CD8-positive, alpha-beta memory T cell (primary cell): ENCODE results near the gene MYO18A. TPM values are rescaled to one million over a fixed set of nuclear protein-coding genes. Genes with fewer than 3 reads are reported as not detected.
A peak's percentile ranks its signal among the peaks of the same experiment; 100 is the strongest.
"Not testable (repeated sequence)": the region's sequence is repeated elsewhere in the genome, so short reads cannot be mapped to it uniquely, and the experiment has no call there.

Experiments used
- CTCF ChIA-PET: fragments of 350-600 bp; sonication (Branson Sonifier 250); formaldehyde crosslinking; loops from one replicate; lab custom pipeline; 2021; ENCODE audit warnings: antibody characterized with exemption; lab: Charles Lee
- POLR2A ChIA-PET: fragments of 350-600 bp; sonication (Branson Sonifier 250); formaldehyde crosslinking; loops from one replicate; lab custom pipeline; 2021; ENCODE audit warnings: antibody characterized with exemption; lab: Charles Lee
- DNase-seq, 5 donors: peaks; one replicate each; pipeline versions ENCODE4 v3.0.0 to v3.0.0-alpha.2; 2020 to 2022; ENCODE audit warnings: mixed read lengths in 1 of 5
- H3K27ac ChIP-seq: one replicate; pipeline ENCODE4 v1.7.0; 2013; ENCODE audit warnings: low read depth, mild to moderate bottlenecking, low read length, moderate library complexity
- H3K27me3 ChIP-seq: 2 replicates; pipeline ENCODE4 v1.7.0; 2013; ENCODE audit warnings: low read length, mild to moderate bottlenecking; ENCODE audit not compliant: insufficient read depth, poor library complexity, severe bottlenecking
- H3K36me3 ChIP-seq: 2 replicates; pipeline ENCODE4 v1.7.0; 2013; ENCODE audit warnings: mild to moderate bottlenecking, low read length, moderate library complexity; ENCODE audit not compliant: insufficient read depth
- H3K4me1 ChIP-seq: 2 replicates; pipeline ENCODE4 v1.7.0; 2013; ENCODE audit warnings: mild to moderate bottlenecking, low read length, moderate library complexity; ENCODE audit not compliant: insufficient read depth
- H3K4me3 ChIP-seq: 2 replicates; pipeline ENCODE4 v1.7.0; 2013; ENCODE audit warnings: mild to moderate bottlenecking, low read length
- H3K9me3 ChIP-seq: 2 replicates; pipeline ENCODE4 v1.7.0; 2013; ENCODE audit warnings: mild to moderate bottlenecking, low read length
- H3K27ac Mint-ChIP-seq, 8 donors: one replicate each; pipeline ENCODE4 v1.8.0; 2020 to 2021; ENCODE audit warnings: mixed read lengths in 8 of 8, mild to moderate bottlenecking in 6 of 8, inconsistent platforms in 3 of 8, moderate library complexity in 3 of 8
- H3K27me3 Mint-ChIP-seq, 2 donors: one replicate each; pipeline ENCODE4 v1.8.0; 2020 to 2021; ENCODE audit warnings: mixed read lengths in 2 of 2, mild to moderate bottlenecking in 1 of 2, moderate library complexity in 1 of 2
- H3K36me3 Mint-ChIP-seq, 3 donors: one replicate each; pipeline ENCODE4 v1.8.0; 2020 to 2021; ENCODE audit warnings: mixed read lengths in 3 of 3, inconsistent platforms in 1 of 3, mild to moderate bottlenecking in 1 of 3
- H3K4me1 Mint-ChIP-seq, 3 donors: one replicate each; pipeline ENCODE4 v1.8.0; 2020 to 2021; ENCODE audit warnings: mixed read lengths in 3 of 3, inconsistent platforms in 1 of 3, mild to moderate bottlenecking in 1 of 3
- H3K4me3 Mint-ChIP-seq, 7 donors: one replicate each; pipeline ENCODE4 v1.8.0; 2020 to 2021; ENCODE audit warnings: mixed read lengths in 7 of 7, mild to moderate bottlenecking in 6 of 7, moderate library complexity in 4 of 7, inconsistent platforms in 2 of 7
- H3K9me3 Mint-ChIP-seq, 5 donors: one replicate each; pipeline ENCODE4 v1.8.0; 2020 to 2022; ENCODE audit warnings: mixed read lengths in 5 of 5, mild to moderate bottlenecking in 3 of 5, moderate library complexity in 2 of 5, inconsistent platforms in 1 of 5
- polyA plus RNA-seq: library from polyadenylated mRNA; unstranded; fragments of 300-500 nt; fragmentation: Illumina TruSeq; gene quantifications from one replicate; pipeline ENCODE4 v1.2.3, GENCODE V29; 2021
- total RNA-seq, 2 experiments: library from RNA; stranded (reverse); gene quantifications; one replicate each; pipeline ENCODE4 v1.2.3, GENCODE V29; 2021

Gene MYO18A
- total and polyA plus RNA-seq, 3 experiments from 2014 or later = 34.0 to 39.7 (median 39.7) TPM

GRCh38 chr17:29168759-29169126, 11.5 kb downstream of the MYO18A start:
- H3K4me3 Mint-ChIP-seq, H3K27ac ChIP-seq, H3K27me3 Mint-ChIP-seq, DNase-seq, H3K36me3 ChIP-seq, H3K4me3 ChIP-seq, H3K9me3 ChIP-seq, H3K4me1 ChIP-seq, H3K27me3 ChIP-seq, H3K27ac Mint-ChIP-seq, H3K9me3 Mint-ChIP-seq, H3K4me1 Mint-ChIP-seq, POLR2A ChIA-PET: not testable (repeated sequence)
- H3K36me3 Mint-ChIP-seq = peaks cover 0 to 23% (median 6%) of the 10 kb centered on the region in 3 donors
- CTCF ChIA-PET = interaction anchor here (1.5 to 3.0 kb wide), 2 partner anchors 11 to 20 kb away, joined by 3 to 8 read pairs; no protein-coding TSS in a partner anchor

GRCh38 chr17:29168079-29168758, 12.0 kb downstream of the MYO18A start:
- Mint-ChIP-seq H3K4me1 (no peaks in the 10 kb centered on the region), H3K9me3 (no peaks in the 10 kb centered on the region), H3K27ac (no peak overlapping the region), H3K36me3 (peaks cover 0 to 25% (median 6%) of the 10 kb centered on the region in 3 donors), H3K27me3 (no peaks in the 10 kb centered on the region), H3K4me3 (no peak overlapping the region)
- Histone ChIP-seq H3K4me3 (no peak overlapping the region), H3K27ac (no peak overlapping the region), H3K36me3 (no peaks in the 10 kb centered on the region), H3K4me1 (no peaks in the 10 kb centered on the region), H3K27me3 (no peaks in the 10 kb centered on the region), H3K9me3 (no peaks in the 10 kb centered on the region)
- no peak for DNase-seq
- ChIA-PET POLR2A (interaction anchor here (0.6 kb wide), 1 partner anchor 477 kb away, joined by 6 read pairs; no protein-coding TSS in a partner anchor), CTCF (interaction anchor here (0.7 to 3.0 kb wide), 3 partner anchors 11 to 23 kb away, joined by 3 to 8 read pairs (median 3); no protein-coding TSS in a partner anchor)

DNA sequence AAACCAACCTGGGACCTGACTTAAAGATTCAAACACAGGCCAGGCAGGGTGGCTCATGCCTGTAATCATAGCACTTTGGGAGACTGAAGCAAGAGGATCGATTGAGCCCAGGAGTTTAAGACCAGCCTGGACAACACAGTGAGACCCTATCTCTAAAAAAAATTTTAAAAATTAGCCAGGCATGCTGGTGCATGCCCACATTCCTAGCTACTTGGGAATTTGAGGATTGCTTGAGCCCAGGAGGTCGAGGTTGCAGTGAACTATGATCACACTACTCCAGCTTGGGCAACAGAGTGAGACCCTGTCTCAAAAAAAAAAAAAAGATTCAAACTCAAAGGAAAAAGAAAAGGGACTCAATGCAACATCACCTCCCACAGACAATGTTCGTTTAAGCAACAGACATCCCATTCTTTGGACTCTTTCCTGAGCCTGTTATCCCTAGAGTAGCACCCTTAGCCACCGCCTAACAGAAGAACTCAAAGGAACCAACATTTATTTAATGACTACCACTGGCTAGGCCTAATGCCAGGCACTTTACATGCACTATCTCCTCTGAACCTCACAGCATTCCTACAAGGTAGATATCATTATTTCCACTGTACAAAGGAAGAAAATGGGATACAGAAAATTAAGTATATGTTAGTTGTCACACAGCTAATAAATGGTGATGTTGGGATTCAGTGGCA, 12.7 kb downstream of the MYO18A start:
- no peak overlapping the region for H3K27ac ChIP-seq
- Mint-ChIP-seq H3K27ac (peak overlapping the region in 1 of 8 donors; percentile 36), H3K4me1 (no peaks in the 10 kb centered on the region), H3K9me3 (no peaks in the 10 kb centered on the region), H3K27me3 (no peaks in the 10 kb centered on the region), H3K36me3 (peaks cover 0 to 25% (median 6%) of the 10 kb centered on the region in 3 donors), H3K4me3 (no peak overlapping the region)
- H3K4me3 ChIP-seq = no peak overlapping the region
- POLR2A ChIA-PET = interaction anchor here (0.6 to 0.8 kb wide), 2 partner anchors 73 to 476 kb away, joined by 3 to 6 read pairs; no protein-coding TSS in a partner anchor
- no peaks in the 10 kb centered on the region for H3K27me3 ChIP-seq
- no peaks in the 10 kb centered on the region for H3K4me1 ChIP-seq
- H3K9me3 ChIP-seq = no peaks in the 10 kb centered on the region
- CTCF ChIA-PET = interaction anchor here (0.7 to 3.0 kb wide), 4 partner anchors 12 to 22 kb away, joined by 3 to 8 read pairs (median 3); partner anchors contain the start of gene MYO18A
- no peak for DNase-seq
- no peaks in the 10 kb centered on the region for H3K36me3 ChIP-seq

DNA sequence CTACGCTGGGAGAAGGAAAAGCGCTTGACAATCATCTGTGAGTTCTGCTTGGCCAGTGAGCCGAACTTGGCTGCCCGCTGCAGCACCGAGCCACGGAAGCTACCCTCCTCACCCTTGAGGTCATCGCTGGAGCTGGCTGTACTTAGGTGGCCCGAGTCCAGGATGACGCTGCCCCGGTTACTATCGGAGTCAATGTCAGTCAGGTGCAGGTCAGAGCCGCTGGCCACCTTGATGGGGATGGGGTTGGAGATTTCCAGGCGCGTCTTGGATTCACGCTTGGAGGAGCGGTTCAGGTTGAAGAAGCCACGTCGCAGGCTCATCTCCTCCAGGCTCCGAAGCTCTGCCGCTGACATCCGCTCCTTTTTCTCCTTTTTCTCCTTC, 13.7 kb downstream of the MYO18A start:
- peaks cover 0 to 25% (median 7%) of the 10 kb centered on the region in 3 donors for H3K36me3 Mint-ChIP-seq
- H3K4me3 Mint-ChIP-seq = no peak overlapping the region
- no peaks in the 10 kb centered on the region for H3K27me3 Mint-ChIP-seq
- Histone ChIP-seq H3K27ac (no peak overlapping the region), H3K36me3 (no peaks in the 10 kb centered on the region), H3K4me3 (no peak overlapping the region), H3K4me1 (no peaks in the 10 kb centered on the region), H3K27me3 (no peaks in the 10 kb centered on the region), H3K9me3 (no peaks in the 10 kb centered on the region)
- H3K27ac Mint-ChIP-seq = no peak overlapping the region
- POLR2A ChIA-PET = interaction anchor here (0.8 kb wide), 1 partner anchor 74 kb away, joined by 3 read pairs; no protein-coding TSS in a partner anchor
- no peak for DNase-seq
- peaks cover 0 to 6% (median 0%) of the 10 kb centered on the region in 3 donors for H3K4me1 Mint-ChIP-seq
- CTCF ChIA-PET = interaction anchor here (3.4 to 5.2 kb wide), 2 partner anchors 12 to 17 kb away, joined by 14 to 21 read pairs; partner anchors contain the start of gene MYO18A
- H3K9me3 Mint-ChIP-seq = no peaks in the 10 kb centered on the region

GRCh38 chr17:29165800-29166506, 14.2 kb downstream of the MYO18A start:
- no peak overlapping the region for H3K27ac Mint-ChIP-seq

GRCh38 chr17:29165261-29165660, 14.9 kb downstream of the MYO18A start:
- POLR2A ChIA-PET = interaction anchor here (0.5 to 1.6 kb wide), 3 partner anchors 10 to 129 kb away, joined by 5 to 7 read pairs (median 5); no protein-coding TSS in a partner anchor
- Mint-ChIP-seq H3K9me3 (no peaks in the 10 kb centered on the region), H3K36me3 (peaks cover 0 to 25% (median 7%) of the 10 kb centered on the region in 3 donors), H3K27me3 (no peaks in the 10 kb centered on the region), H3K27ac (no peak overlapping the region), H3K4me3 (no peak overlapping the region), H3K4me1 (peaks cover 0 to 10% (median 0%) of the 10 kb centered on the region in 3 donors)
- Histone ChIP-seq H3K27me3 (no peaks in the 10 kb centered on the region), H3K9me3 (no peaks in the 10 kb centered on the region), H3K27ac (no peak overlapping the region), H3K4me1 (no peaks in the 10 kb centered on the region), H3K36me3 (no peaks in the 10 kb centered on the region), H3K4me3 (no peak overlapping the region)
- CTCF ChIA-PET = interaction anchor here (1.2 to 5.2 kb wide), 4 partner anchors 11 to 41 kb away, joined by 3 to 21 read pairs (median 10); partner anchors contain the start of gene MYO18A
- DNase-seq = no peak

More at GRCh38 chr17:29165800-29166506, 14.2 kb downstream of the MYO18A start:
- Histone ChIP-seq H3K27ac (no peak overlapping the region), H3K4me3 (no peak overlapping the region), H3K4me1 (no peaks in the 10 kb centered on the region), H3K9me3 (no peaks in the 10 kb centered on the region), H3K27me3 (no peaks in the 10 kb centered on the region), H3K36me3 (no peaks in the 10 kb centered on the region)
- H3K9me3 Mint-ChIP-seq = no peaks in the 10 kb centered on the region
- no peak for DNase-seq
- peaks cover 0 to 25% (median 7%) of the 10 kb centered on the region in 3 donors for H3K36me3 Mint-ChIP-seq
- no peaks in the 10 kb centered on the region for H3K27me3 Mint-ChIP-seq
- H3K4me1 Mint-ChIP-seq = peaks cover 0 to 6% (median 0%) of the 10 kb centered on the region in 3 donors
- CTCF ChIA-PET = interaction anchor here (0.6 to 5.2 kb wide), 5 partner anchors 11 to 1049 kb away, joined by 3 to 21 read pairs (median 5); partner anchors contain the start of gene MYO18A
- POLR2A ChIA-PET = interaction anchor here (1.6 kb wide), 1 partner anchor 10 kb away, joined by 5 read pairs; no protein-coding TSS in a partner anchor
- H3K4me3 Mint-ChIP-seq = no peak overlapping the region

DNA sequence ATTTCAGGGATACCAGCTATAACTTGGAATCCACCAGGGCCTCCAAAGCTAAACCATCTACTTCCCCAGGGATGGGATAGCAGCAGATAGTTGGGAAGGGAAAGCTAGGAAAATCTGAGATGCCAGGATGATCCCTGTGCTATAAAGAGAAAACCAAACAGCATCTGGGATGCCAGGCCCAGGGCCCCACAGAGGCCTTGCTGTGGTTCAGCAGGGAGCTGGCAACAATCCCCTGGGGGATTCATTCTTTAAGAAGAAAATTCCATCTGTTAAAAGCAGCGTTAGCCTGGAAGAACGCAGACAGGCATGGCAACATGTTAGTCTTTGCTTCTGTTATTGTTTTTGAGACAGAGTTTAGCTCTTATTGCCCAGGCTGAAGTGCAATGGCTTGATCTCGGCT, 16.6 kb downstream of the MYO18A start:
- Mint-ChIP-seq H3K4me1 (peaks cover 11 to 27% (median 12%) of the 10 kb centered on the region in 3 donors), H3K27me3 (no peaks in the 10 kb centered on the region), H3K9me3 (no peaks in the 10 kb centered on the region), H3K4me3 (peak overlapping the region in 1 of 7 donors; percentile 44), H3K36me3 (peaks cover 0 to 25% (median 7%) of the 10 kb centered on the region in 3 donors), H3K27ac (peak overlapping the region in 1 of 8 donors; percentile 65)
- DNase-seq = no peak
- POLR2A ChIA-PET = no interaction called here
- CTCF ChIA-PET = interaction anchor here (1.1 to 5.2 kb wide), 4 partner anchors 14 to 23 kb away, joined by 3 to 21 read pairs (median 11); partner anchors contain the start of gene MYO18A
- Histone ChIP-seq H3K27me3 (no peaks in the 10 kb centered on the region), H3K4me3 (no peak overlapping the region), H3K27ac (no peak overlapping the region), H3K9me3 (no peaks in the 10 kb centered on the region), H3K4me1 (peaks cover 12% of the 10 kb centered on the region), H3K36me3 (no peaks in the 10 kb centered on the region)
